HS-27A (cell line): ENCODE measurements around the gene DNAH17.

Experiments used
- DNase-seq: peaks from one replicate; pipeline ENCODE4 v3.0.0-alpha.2; 2012; ENCODE audit warnings: low read depth, missing footprints

The DNAH17 gene

DNA sequence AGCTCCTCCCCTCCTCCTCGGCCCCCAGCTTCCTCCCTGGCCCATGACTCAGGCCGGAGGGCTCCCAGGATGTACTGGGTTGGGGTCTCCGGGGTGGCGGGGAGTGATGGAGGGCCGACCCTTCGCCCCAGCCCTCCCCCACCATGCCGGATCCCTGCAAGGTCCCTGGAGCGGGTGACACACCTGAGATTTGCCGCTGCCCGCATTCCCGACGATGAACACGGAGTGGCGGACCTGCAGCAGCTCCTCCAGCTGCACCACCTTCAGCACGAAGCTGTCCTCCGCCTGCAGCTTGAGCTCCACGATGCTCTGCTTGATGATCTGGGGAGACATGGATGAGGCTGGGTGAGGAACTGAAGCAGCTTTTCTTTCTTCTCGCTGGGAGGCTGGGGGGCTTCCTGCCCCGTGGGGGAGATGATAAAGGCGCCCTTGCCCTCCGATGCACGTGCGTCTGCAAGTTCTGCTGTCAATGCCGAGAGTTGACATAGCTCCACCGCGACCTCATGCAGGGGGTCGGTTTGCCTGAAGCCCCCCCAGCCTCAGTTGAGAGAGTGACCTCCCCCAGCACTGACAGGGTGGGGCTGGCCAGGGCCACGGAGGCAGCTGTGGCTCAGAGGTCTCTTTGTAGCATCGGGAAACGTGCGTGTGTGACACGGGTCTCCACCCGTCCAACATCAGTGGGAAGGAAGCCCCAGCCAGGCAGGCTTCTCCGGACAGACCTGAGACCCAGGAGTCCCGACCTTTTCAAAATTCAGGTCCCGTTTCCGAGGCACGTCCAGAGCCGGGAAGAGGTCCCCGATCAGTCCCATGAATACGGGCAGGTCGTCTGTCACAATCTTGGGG lies 83.1 kb downstream of the DNAH17 start:
- DNase-seq = no peak

DNA sequence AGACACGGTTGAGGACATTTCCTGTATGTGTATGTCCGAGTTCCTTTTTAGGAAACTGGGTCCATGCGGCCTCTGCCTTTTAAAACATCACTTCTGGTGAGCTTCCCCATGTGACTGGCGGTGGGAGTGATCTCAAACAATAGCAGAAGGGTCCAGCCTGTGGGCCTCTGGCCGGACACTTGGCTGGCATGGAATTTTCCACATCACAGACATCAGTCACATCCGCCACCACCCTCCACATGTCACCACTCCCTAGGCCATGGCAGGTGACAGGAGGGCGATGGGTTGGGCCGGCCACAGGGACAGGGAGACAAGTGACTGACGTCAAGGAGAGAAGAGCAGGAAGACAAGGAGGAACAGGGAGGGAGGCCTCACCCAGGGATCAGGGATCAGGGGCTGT lies 83.7 kb downstream of the DNAH17 start:
- no peak for DNase-seq

DNA sequence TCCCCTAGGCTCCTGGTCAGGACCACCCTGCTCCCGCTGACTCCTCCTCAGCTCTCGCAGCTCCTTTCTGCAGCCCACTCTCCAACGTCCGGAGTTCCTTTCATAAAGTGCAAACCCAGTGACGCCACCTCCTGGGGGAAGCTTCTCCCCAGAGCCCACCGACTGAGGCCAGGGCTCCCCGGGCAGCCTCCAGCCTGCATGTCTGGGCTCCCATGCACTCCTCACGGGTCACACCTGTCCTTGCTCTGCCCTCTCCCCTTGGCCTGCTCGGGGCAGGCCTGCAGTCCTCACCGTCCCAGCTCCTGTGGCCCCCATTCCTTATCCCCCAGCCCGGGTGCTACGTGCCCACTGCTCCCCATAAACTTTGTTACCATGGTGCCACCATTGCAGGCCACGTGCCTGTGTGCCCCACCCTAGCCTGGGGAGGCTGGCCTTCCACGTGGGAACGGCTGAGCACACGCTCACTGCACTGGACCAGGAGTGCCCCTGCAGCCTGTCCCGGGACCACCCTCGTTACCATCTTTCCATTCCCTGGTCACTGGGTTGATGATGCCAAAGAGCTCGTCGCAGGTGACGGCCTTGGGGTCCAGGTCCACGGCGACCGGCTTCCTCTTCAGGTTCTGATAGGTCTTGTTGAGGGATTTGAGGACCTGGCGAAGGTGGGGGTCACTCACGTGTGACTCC lies 84.9 kb downstream of the DNAH17 start:
- DNase-seq = no peak

DNA sequence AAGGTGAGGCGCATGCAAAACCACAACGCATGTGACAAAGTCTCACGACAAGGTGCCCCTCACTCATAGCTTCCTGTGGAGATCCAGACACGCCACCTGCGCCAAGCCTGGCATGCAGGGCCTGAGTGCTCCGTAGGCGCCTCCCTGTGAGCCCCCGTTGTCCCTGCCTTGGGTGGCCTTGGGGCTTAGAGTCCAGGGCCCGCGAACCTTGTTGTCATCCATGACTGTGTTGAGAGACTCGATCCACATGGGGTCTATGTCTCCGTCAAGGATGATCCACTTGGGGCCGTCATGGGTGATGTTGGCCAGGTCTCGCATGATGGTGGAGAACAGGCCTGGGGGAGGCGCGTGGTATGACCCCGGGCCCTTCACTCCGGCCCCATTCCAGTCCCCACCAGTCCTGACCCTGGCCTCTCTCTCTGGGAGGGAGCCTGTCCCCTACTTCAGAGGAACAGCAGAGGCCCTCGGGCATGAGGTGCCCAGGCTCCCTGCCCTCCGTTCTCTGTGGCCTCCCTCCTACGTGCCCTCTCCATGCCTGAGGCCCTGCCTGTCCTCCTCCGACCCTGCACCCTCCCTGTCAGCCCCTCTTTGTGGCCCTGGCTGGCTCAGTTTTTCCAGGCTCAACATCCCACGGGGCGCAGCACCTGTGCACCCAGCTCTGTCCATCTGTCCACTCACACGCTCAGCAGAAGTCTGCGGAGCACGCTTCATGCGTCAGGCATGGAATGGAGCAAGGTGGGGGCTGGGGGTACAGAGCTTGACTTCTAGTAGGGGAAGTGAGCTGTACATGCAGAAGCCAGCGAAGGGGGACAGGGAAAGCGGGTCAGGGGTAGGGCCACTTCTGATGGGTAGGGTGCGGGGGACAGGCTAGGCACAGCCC lies 85.7 kb downstream of the DNAH17 start:
- no peak for DNase-seq

DNA sequence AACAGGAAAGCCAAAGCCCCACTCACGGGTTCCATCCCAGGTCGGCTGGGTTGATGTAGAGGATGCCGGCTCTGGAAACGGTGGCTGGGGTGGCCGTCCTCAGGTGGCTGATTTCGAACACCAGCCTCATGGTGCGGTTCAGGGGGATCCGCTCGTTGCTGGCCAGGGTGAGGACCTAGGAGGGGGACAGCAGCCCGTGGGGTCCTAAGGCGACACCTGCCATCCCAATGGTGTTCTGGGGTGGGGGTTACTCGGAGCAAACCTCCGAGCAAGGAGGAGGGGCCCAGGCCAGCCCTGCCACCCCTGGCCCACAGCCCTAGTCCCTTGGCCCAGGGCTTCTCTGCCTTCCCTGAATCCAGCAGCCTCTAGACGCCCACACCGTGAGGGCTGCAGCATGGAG lies 86.5 kb downstream of the DNAH17 start:
- DNase-seq = no peak

DNA sequence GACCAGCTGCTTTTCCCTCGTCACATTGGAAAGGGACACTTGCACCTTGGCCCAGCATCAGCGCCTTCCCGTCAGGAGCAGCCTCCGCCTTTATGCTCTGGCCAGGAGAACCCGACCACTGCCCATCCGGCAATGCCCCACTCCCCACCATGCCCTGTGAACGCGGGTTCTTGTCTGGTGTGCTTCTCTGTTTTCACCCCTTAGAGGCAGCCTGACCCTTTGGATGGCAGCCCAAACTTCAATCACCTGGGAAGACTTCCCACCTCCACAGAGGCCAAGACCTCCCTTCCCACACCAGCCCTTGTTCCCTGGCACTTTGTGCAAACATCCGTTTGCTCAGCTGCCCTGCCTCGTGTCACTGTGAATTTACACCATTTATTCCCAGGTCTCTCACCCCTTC lies 87.0 kb downstream of the DNAH17 start:
- no peak for DNase-seq

DNA sequence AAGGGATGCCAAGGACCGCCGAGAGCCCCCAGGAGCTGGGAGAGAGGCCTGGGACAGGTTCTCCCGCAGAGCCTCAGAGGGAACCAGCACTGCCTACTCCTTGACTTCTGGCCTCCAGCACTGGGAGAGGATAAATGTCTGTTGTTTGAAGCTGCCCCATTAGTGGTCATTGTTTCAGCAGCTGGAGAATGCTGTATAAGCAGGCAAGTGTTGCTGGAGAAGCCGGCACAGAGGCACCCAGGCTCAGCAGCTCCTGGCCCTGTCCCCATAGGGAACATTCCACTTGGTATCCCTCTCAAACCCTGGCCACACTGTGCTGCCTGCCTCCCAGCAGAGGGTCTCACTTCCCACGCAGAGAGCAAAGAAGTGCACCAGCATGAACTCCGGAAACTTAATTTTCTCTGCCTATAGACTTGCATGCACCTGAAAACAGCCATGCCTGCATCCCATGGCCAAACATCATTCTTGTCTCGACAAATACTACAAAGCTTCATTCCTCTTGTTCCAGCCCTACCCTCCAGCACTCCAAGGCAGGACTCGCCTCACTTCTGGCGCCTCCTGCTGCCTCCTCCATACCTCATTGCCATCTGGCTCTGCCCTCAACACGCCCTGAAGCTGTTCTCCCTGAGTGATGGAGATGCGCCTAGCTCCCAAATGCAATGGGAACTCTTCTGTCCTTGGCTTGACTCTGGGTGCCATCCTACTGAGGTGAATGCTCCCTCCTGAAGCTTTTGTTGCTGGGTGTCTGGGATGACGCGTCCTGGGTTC lies 88.1 kb downstream of the DNAH17 start:
- no peak for DNase-seq

DNA sequence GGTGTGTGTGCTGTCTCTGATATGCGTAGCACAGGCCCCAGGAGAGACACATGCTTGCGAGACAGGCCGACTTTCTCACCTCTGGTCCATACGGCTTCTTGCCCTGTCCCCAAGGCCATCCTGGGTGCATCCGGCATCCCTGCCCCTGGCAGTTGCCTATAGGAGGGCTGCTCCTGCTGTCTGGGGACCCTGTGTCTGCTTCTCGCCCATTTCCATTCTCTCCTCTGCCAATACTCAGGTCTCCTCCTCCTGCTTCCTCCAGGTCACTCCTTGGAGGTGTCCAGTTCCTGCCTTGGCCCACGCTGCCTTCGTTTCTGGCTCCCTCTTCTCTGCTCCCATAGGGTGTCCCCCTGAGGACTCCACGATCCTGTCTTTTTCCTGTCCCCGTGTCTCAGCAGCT lies 89.0 kb downstream of the DNAH17 start:
- DNase-seq = no peak

DNA sequence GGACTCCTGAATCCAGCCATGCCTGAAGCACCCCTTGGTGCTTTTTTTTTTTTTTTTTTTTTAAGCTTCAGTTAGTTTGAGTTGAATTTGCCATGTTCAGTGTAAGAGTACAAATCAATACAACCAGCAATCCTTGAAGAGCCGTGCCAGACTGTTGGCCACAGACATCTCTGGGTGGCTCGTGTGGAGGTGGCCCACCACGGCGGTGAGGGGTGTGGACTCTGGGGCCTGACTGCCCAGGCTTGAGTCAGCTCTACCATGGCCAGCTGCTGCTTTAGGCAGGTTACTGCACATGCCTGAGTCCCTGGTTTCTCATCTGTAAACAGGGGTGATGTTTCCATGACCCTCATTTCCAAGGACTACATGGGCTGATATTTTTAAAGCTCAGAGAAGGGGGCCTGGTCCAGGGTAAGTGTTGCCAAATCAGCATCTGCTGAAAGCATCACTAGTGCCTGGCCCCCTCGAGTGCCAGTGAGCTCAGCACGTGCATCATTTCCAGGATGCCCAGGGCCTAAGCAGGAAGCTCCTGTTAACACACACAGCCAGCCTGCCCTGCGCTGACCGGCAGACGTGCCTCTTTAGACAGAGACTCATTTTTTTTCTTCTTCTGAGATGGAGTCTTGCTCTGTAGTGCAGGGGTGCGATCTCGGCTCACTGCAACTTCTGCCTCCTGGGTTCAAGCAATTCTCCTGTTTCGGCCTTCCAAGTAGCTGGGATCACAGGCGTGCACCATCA lies 90.1 kb downstream of the DNAH17 start:
- DNase-seq = no peak

DNA sequence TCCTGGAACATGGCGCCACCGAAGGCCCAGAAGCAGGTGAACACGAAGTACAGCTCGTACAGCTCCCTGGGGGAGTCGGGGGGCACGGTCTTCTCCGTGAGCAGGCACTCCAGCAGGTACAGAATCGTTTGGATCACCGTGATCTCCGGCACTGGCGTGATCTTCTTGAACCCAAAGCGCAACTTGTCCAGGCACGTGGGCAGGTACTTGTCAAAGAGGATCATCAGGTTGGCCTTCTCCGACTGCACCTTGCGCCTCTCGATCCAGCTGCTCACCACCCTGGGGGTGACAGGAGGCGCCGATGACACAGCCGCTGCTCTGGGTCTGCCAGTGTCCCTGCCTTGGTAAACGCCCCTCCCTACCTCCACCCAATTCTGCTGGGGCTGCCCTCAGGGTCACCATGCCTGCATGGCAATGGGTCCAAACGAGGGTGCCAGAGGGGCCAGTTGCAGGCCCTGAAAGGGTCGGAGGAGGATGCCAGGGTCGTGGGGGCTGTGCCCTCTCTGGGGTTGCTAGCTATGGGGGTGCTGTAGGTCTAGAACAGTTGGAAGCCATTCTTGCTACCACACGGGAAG lies 90.9 kb downstream of the DNAH17 start:
- no peak for DNase-seq

DNA sequence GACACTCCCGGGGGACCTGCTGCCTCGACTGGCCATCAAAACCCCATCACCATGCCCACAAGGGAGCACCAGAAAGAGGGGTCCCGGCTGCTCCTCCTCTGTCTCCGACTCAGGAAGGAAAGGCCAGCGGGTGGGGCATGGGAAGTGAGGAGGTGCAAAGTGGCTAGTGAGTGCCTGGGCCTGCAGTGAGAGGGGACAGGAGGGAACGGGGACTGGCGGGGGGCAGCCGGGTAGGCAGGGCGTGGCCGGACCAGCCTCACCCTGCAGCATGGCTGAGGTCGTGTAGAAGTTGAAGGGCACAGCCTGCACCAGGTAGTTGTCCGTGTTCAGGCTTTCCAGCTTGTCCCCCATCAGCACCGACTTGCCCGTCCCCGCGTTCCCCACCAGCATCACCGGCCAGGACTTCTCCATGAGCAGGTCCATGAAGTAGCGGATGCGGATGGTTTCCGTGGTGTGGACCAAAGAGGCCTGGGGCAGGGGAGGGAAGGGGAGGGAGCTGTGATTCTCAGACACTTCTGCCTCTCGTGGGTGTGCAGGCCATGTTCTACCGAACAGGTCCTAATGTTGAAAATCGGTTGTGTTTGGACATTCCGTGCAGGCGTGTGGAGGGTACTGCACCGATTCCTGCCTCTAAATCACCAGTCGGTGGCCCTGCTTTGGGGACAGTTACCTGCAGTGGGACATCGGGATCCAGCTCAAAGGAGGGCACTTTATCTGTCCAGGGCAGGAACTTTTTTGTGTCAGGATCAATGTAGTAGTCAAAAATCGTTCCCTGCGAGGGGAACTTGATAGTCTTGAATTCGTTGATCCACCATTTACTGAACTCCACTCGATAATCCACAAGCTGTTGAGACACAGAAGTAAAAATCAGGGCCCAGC lies 91.7 kb downstream of the DNAH17 start:
- no peak for DNase-seq

DNA sequence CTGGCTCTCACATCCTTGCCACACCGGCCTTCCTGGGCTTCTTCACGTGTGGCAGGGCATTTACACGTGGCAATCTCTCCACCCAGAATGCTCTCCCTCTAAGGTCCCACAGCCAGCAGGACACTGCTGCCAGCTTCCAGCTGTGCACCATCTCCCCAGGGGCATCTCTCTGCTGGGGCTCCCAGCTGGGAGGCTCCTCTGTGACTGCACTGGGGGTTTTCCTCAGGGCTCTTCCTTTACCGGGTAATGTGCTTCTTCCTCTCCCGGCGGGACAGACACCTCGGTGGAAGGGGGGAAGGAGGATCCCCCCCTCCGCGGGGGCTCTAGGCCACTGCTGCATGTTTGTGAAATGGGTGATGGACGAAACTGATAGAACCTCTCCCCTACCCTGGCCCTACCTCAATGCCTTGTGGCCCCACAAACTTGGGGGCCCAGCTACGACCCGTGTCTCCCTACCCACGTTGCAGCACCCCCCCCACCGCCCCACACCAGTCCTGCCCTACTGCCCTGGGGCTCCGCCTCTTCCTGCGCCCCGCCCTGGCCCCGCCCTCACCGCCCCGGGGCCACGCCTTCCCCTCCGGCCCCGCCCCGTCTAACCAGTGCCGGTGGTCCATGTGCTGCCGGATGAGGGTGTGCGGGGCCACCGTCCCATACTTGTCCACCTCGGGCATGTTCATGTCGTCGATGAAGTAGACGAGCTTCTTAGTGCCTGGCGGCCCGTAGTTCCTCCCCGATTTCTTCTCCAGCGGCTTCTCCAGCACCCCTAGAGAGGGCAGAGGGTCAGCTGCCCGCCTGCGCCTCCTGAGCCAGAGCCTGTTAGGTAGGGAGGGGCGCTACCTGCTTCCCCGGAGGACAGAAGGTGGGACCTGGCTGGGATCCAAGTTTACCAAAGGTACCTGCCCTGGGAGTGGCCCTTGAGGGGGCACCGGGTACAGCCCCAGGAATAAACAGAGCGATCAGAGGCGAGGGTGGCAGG lies 92.6 kb downstream of the DNAH17 start:
- DNase-seq = no peak

DNA sequence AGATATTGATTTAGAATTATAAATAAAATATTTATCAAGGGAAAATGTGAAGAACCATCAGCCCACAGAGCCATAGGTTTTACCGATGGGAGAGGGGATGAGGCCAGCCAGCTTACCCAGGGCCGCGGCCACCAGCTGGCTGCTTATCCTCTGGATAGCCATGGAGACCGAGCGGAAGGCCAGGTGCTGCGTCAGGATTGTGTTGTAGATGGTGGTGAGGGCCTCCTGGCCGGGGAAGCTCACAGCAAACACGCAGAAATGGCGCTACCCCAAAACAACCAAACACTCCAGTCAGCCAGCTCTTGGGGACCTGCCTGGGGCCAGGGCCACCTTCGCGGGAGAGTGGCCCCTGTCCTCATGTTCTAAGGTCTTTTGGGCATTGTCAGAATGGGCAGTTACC lies 97.8 kb downstream of the DNAH17 start:
- DNase-seq = no peak

DNA sequence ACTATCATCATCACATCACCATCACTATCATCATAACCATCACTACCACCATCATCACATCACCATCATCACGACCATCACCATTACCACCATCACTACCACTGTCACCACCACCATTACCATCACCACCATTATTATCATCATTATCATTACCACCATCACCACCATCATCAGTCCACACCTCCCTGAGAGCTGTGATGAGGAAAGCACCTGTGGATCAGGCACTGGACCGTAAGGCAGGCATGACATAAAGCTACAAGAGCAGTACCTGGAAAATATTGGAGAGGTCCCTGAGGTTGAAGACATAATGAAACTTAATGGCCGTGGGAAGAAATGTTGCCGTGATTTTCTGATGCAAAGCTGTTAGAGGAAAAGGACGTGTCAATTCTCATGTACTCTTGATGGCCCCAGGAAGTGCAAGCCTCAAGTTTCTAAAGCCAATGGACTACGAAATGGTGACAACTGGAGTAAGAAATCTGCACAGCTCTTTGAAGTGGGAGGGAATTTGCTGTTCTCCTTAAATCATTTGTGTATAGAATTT lies 98.4 kb downstream of the DNAH17 start:
- DNase-seq = no peak

DNA sequence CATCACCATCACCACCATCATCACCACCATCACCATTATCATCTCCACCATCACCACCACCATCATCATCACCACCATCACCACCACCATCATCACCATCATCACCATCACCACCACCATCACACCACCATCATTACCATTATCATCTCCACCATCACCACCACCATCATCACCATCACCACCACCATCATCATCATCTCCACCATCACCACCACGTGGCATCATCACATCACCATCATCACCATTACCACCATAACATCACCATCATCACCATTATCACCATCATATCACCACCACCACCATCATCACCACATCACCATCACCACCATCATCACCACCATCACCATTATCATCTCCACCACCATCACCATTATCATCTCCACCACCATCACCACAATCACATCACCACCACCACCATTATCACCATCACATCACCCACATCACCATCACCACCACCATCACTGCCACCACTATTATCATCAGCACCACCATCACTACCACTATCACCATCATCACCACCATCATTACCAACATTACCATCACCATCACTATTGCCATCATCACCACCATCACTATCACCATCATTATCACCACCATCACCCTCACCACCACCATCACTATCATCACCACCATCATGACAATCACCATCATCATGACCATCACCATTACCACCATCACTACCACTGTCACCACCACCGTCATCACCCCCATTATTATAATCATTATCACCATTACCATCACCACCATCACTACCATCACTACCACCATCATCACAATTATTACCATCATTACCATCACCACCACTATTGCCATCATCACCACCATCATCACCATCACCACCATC lies 99.1 kb downstream of the DNAH17 start:
- DNase-seq = no peak

DNA sequence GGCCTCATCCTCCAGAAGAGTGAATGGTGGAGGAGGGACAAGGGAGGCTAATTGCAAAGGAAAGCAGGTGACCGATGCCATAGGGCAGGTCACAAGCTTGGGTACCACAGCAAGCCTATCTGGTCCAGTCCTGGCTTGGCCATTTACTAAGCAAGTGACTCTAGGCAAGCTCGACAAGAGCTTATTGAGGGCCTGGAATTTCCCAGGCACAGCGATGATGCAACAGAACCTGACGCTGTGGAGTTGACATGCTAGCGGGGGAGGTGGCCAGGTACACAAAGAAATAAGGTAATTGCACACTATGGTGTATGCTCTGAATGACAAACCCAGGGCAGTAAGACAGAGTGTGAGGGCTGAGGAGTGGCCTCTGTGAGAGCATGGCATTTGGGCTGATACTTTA lies 100.2 kb downstream of the DNAH17 start:
- DNase-seq = no peak

DNA sequence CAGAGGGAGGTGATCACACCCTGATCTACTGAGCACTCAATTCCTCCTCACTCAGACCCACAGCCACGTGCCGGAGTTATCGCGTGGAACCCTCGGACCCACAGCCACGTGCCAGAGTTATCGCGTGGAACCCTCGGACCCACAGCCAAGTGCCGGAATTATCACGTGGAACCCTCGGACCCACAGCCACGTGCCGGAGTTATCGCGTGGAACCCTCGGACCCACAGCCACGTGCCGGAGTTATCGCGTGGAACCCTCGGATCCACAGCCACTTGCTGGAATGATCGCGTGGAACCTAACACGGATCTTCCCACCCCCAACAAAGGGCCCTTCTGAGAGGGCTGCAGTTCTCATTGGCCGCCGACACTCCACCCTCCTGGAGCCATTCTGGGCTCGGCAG lies 101.0 kb downstream of the DNAH17 start:
- no peak for DNase-seq
